IMR-90 (cell line): ENCODE measurements around the gene DPH2. TPM values are rescaled to one million over a fixed set of nuclear protein-coding genes. Genes with fewer than 3 reads are reported as not detected.

ENCODE experiments used
- ATAC-seq: fragments of 200-7000 bp; cut with Tn5 transposase; 2 replicates; pipeline ENCODE4 v1.9.1; 2020; ENCODE audit warnings: low read depth, mild to moderate bottlenecking, moderate library complexity
- BruUV-seq: library from RNA; stranded (reverse); fragments of 400-500 nt; replicated peaks from 2 replicates; lab custom pipeline; 2021; lab: Mats Ljungman, UMichigan
- CTCF ChIA-PET: fragments of 300-600 bp; formaldehyde crosslinking; extraction: SDS; loops from one replicate; lab custom pipeline; 2021; ENCODE audit warnings: antibody characterized with exemption; lab: Yijun Ruan, JAX
- POLR2A ChIA-PET: fragments of 300-600 bp; sonication (Branson Sonifier 250); formaldehyde crosslinking; loops from one replicate; lab custom pipeline; 2022; ENCODE audit warnings: antibody characterized with exemption; ENCODE audit not compliant: unreplicated experiment; lab: Charles Lee
- DNase-seq: peaks from one replicate; pipeline ENCODE4 v3.0.0; 2013
- H2AFZ ChIP-seq: replicated peaks from 2 replicates; pipeline ENCODE3; 2013; ENCODE audit warnings: low read length, mild to moderate bottlenecking; ENCODE audit not compliant: poor library complexity
- H2AK5ac ChIP-seq: 2 replicates; pipeline ENCODE4 v1.6.1; 2013; ENCODE audit warnings: low read depth, low read length, inconsistent platforms
- H2AK9ac ChIP-seq: replicated peaks from 2 replicates; pipeline ENCODE3; 2013; ENCODE audit warnings: mild to moderate bottlenecking, low read depth, low read length, moderate library complexity; ENCODE audit not compliant: poor library complexity
- H2BK120ac ChIP-seq: 2 replicates; pipeline ENCODE4 v1.6.1; 2013; ENCODE audit warnings: low read depth, low read length, inconsistent platforms
- H2BK15ac ChIP-seq: 3 replicates; pipeline ENCODE4 v1.6.1; 2013; ENCODE audit warnings: low read depth, low read length, inconsistent platforms
- H2BK20ac ChIP-seq: 2 replicates; pipeline ENCODE4 v1.6.1; 2013; ENCODE audit warnings: low read depth, mild to moderate bottlenecking, inconsistent platforms, low read length, moderate library complexity
- H2BK5ac ChIP-seq: 2 replicates; pipeline ENCODE4 v1.6.1; 2013; ENCODE audit warnings: mild to moderate bottlenecking, low read depth, low read length, inconsistent platforms; ENCODE audit not compliant: poor library complexity, severe bottlenecking
- H3K14ac ChIP-seq: replicated peaks from 2 replicates; pipeline ENCODE4 v1.6.1; 2013; ENCODE audit warnings: low read depth, low read length, inconsistent platforms
- H3K18ac ChIP-seq: 2 replicates; pipeline ENCODE4 v1.6.1; 2013; ENCODE audit warnings: low read depth, low read length, control low read depth
- H3K23ac ChIP-seq: 2 replicates; pipeline ENCODE4 v1.6.1; 2013; ENCODE audit warnings: low read depth, low read length, inconsistent platforms
- H3K27ac ChIP-seq: 2 replicates; pipeline ENCODE4 v1.5.1; 2013; ENCODE audit warnings: mild to moderate bottlenecking, control low read depth, low read length; ENCODE audit not compliant: insufficient read depth
- H3K27me3 ChIP-seq: 2 replicates; pipeline ENCODE4 v1.6.1; 2013; ENCODE audit warnings: low read length; ENCODE audit not compliant: control insufficient read depth, insufficient read depth
- H3K36me3 ChIP-seq: 2 replicates; pipeline ENCODE4 v1.6.1; 2013; ENCODE audit warnings: low read length, mixed read lengths; ENCODE audit not compliant: control insufficient read depth, insufficient read depth
- H3K4ac ChIP-seq: 2 replicates; pipeline ENCODE4 v1.6.1; 2013; ENCODE audit warnings: low read depth, low read length, inconsistent platforms
- H3K4me1 ChIP-seq: 2 replicates; pipeline ENCODE4 v1.6.1; 2013; ENCODE audit warnings: low read length, mixed read lengths; ENCODE audit not compliant: control insufficient read depth, insufficient read depth
- H3K4me2 ChIP-seq: 2 replicates; pipeline ENCODE4 v1.6.1; 2013; ENCODE audit warnings: low read depth, mild to moderate bottlenecking, control low read depth, low read length, moderate library complexity
- H3K4me3 ChIP-seq: 2 replicates; pipeline ENCODE4 v1.5.1; 2013; ENCODE audit warnings: low read depth, mild to moderate bottlenecking, control low read depth, low read length, moderate library complexity; ENCODE audit not compliant: insufficient read depth
- H3K56ac ChIP-seq: 2 replicates; pipeline ENCODE4 v1.6.1; 2013; ENCODE audit warnings: low read length, inconsistent platforms; ENCODE audit not compliant: insufficient read depth; ENCODE audit errors: extremely low read depth
- H3K79me1 ChIP-seq, 2 experiments: 2 replicates each; pipeline ENCODE4 v1.6.1; 2013; ENCODE audit warnings: low read length in 2 of 2, inconsistent platforms in 1 of 2, low read depth in 1 of 2
- H3K9ac ChIP-seq: 2 replicates; pipeline ENCODE4 v1.6.1; 2013; ENCODE audit warnings: low read depth, low read length, control low read depth
- H3K9me1 ChIP-seq: 2 replicates; pipeline ENCODE4 v1.6.1; 2013; ENCODE audit warnings: low read length, inconsistent platforms; ENCODE audit not compliant: insufficient read depth
- H3K9me3 ChIP-seq: 2 replicates; pipeline ENCODE4 v1.6.1; 2013; ENCODE audit warnings: low read length; ENCODE audit not compliant: control insufficient read depth, insufficient read depth
- H4K20me1 ChIP-seq: 2 replicates; pipeline ENCODE4 v1.6.1; 2013; ENCODE audit warnings: low read length, inconsistent platforms; ENCODE audit not compliant: insufficient read depth
- H4K5ac ChIP-seq: 2 replicates; pipeline ENCODE4 v1.6.1; 2013; ENCODE audit warnings: mild to moderate bottlenecking, low read depth, low read length, control low read depth
- H4K8ac ChIP-seq, 2 experiments: 2 replicates each; pipeline ENCODE4 v1.6.1; 2013; ENCODE audit warnings: low read depth in 2 of 2, low read length in 2 of 2, control low read depth in 1 of 2, inconsistent platforms in 1 of 2
- H4K91ac ChIP-seq: 2 replicates; pipeline ENCODE4 v1.6.1; 2013; ENCODE audit warnings: low read depth, low read length, inconsistent platforms; ENCODE audit not compliant: insufficient read depth
- BHLHE40 ChIP-seq: fragments of 150-350 bp; IDR thresholded peaks from 2 replicates; pipeline ENCODE4 v1.6.1; 2016; ENCODE audit warnings: mild to moderate bottlenecking, low read depth, low read length
- CEBPB ChIP-seq: IDR thresholded peaks from 2 replicates; pipeline ENCODE4 v1.6.1; 2012; ENCODE audit warnings: low read depth, low read length, improper control_type of control experiment
- CHD1 ChIP-seq: IDR thresholded peaks from 2 replicates; pipeline ENCODE4 v1.6.1; 2012; ENCODE audit warnings: low read depth, low read length, improper control_type of control experiment
- FOS ChIP-seq: fragments of 150-350 bp; IDR thresholded peaks from 2 replicates; pipeline ENCODE4 v1.6.1; 2016; ENCODE audit warnings: low read depth, low read length
- MAFK ChIP-seq: IDR thresholded peaks from 2 replicates; pipeline ENCODE4 v1.6.1; 2012; ENCODE audit warnings: low read depth, low read length, improper control_type of control experiment
- MAZ ChIP-seq: IDR thresholded peaks from 2 replicates; pipeline ENCODE4 v1.6.1; 2012; ENCODE audit warnings: low read depth, mild to moderate bottlenecking, low read length, improper control_type of control experiment, moderate library complexity, borderline replicate concordance
- MXI1 ChIP-seq: IDR thresholded peaks from 2 replicates; pipeline ENCODE4 v1.6.1; 2012; ENCODE audit warnings: low read depth, mild to moderate bottlenecking, low read length, moderate library complexity, borderline replicate concordance
- NFE2L2 ChIP-seq: fragments of 150-350 bp; IDR thresholded peaks from 2 replicates; pipeline ENCODE4 v1.6.1; 2016; ENCODE audit warnings: low read depth, mild to moderate bottlenecking, low read length
- POLR2A ChIP-seq: IDR thresholded peaks from 2 replicates; pipeline ENCODE4 v1.6.1; 2012; ENCODE audit warnings: mild to moderate bottlenecking, low read depth, low read length
- RAD21 ChIP-seq: IDR thresholded peaks from 2 replicates; pipeline ENCODE4 v1.6.1; 2012; ENCODE audit warnings: low read length, improper control_type of control experiment
- USF2 ChIP-seq: fragments of 150-350 bp; IDR thresholded peaks from 2 replicates; pipeline ENCODE4 v1.6.1; 2017; ENCODE audit warnings: mild to moderate bottlenecking, antibody characterized with exemption, low read length, low read depth
- WGBS, 2 experiments: methylation state at CpG; one replicate each; pipeline versions ENCODE4 v1.1.5 to v1.1.7; 2013; ENCODE audit warnings: missing lambda C conversion rate in 2 of 2; ENCODE audit not compliant: insufficient read length in 1 of 2; ENCODE audit errors: extremely low coverage in 2 of 2; 5-methylcytosine and 5-hydroxymethylcytosine counted together
- dilution Hi-C: fragments of 300-500 bp; cut with HindIII; formaldehyde crosslinking; loops from one replicate; pipeline ENCODE4 v1.14.3; 2018; ENCODE audit warnings: low sequenced_read_pairs; ENCODE audit not compliant: unreplicated experiment
- in situ Hi-C: fragments of 300-500 bp; cut with MboI; formaldehyde crosslinking; loops from 3 replicates; pipeline ENCODE4 v1.14.3; 2019; ENCODE audit warnings: low sequenced_read_pairs, inconsistent platforms, mixed read lengths
- intact Hi-C: fragments of 100-400 bp; cut with micrococcal nuclease; formaldehyde crosslinking; loops from 2 replicates; pipeline ENCODE4 v1.10.0; 2022
- polyA plus RNA-seq, 3 experiments: library from polyadenylated mRNA; depleted of rRNA; stranded (reverse); fragments of >200 nt; gene quantifications; 2 replicates each; pipeline ENCODE4 v1.2.3, GENCODE V29; 2012; ENCODE audit warnings: low replicate concordance in 1 of 3
- total RNA-seq: library from RNA; depleted of rRNA; stranded (reverse); fragments of >200 nt; gene quantifications from 2 replicates; pipeline ENCODE4 v1.2.3, GENCODE V29; 2012
- TF ChIP-seq, protein P1 (sequence below): fragments of 150-350 bp; IDR thresholded peaks from 2 replicates; pipeline ENCODE4 v1.6.1; 2016; ENCODE audit warnings: low read depth, mild to moderate bottlenecking, low read length, moderate library complexity, borderline replicate concordance
- TF ChIP-seq, protein P2 (sequence below): conservative IDR thresholded peaks from 2 replicates; pipeline ENCODE4 v1.5.1; 2012; ENCODE audit warnings: mild to moderate bottlenecking, low read depth, low read length, improper control_type of control experiment

Gene DPH2
- total and polyA plus RNA-seq, 2 of the 4 experiments (the other 2 are of a cell fraction) = 21.0 to 32.2 TPM

DNA sequence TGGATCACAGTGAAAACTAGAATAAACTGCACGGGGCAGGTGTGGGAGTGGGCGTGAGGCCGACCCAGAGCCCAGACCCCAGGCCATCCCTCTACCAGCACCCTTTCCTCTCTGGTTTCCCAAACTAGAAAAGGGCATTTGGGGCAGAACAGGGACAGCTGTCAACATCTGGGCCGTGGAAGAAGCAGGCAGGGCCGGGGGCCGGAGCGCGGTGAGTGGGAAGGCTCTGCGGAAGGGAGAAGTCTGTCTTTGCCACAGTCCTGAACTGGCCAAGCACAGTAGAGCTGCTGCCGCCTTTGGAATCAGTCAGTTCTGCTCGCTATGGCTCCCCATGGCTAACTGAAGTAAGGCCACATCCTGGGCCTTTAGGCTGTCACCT, 28.2 kb downstream of the DPH2 start:
- Histone ChIP-seq H2BK120ac (no peak overlapping the region), H3K14ac (no peak overlapping the region), H3K9me3 (no peaks in the 10 kb centered on the region), H3K4me3 (no peak overlapping the region), H3K9ac (no peak overlapping the region), H3K27ac (no peak overlapping the region), H2BK15ac (no peak overlapping the region), H2AK5ac (no peak overlapping the region), H2AK9ac (no peak overlapping the region), H3K4me1 (no peaks in the 10 kb centered on the region), H3K4ac (no peak overlapping the region), H3K27me3 (no peaks in the 10 kb centered on the region), H2BK5ac (no peak overlapping the region), H4K91ac (no peak overlapping the region), H3K79me1 (no peaks in the 10 kb centered on the region), H4K20me1 (no peaks in the 10 kb centered on the region), H3K56ac (no peak overlapping the region), H3K36me3 (peaks cover 24% of the 10 kb centered on the region; the same call in 1 of the 2 replicates), H4K5ac (no peak overlapping the region), H3K4me2 (no peak overlapping the region), H2AFZ (no peak overlapping the region), H3K9me1 (no peaks in the 10 kb centered on the region), H4K8ac (no peak overlapping the region), H3K18ac (no peak overlapping the region), H3K23ac (no peak overlapping the region), H2BK20ac (no peak overlapping the region)
- ChIA-PET POLR2A (no interaction called here), CTCF (no interaction called here)
- 93% methylated on average over 5 of the region's 11 CpGs; no CpG with 5 or more reads in 1 of the 2 experiments for WGBS, 2 experiments
- no peak for DNase-seq
- dilution Hi-C loops (no loop called here), in situ Hi-C loops (no loop called here), intact Hi-C loops (no loop called here)
- no peak for ATAC-seq
- TF ChIP-seq CEBPB (no peak), BHLHE40 (no peak), USF2 (no peak), NFE2L2 (no peak), MAZ (no peak), MXI1 (no peak), POLR2A (no peak), MAFK (no peak), RAD21 (no peak), CHD1 (no peak), FOS (no peak)
- TF ChIP-seq, protein P1, sequence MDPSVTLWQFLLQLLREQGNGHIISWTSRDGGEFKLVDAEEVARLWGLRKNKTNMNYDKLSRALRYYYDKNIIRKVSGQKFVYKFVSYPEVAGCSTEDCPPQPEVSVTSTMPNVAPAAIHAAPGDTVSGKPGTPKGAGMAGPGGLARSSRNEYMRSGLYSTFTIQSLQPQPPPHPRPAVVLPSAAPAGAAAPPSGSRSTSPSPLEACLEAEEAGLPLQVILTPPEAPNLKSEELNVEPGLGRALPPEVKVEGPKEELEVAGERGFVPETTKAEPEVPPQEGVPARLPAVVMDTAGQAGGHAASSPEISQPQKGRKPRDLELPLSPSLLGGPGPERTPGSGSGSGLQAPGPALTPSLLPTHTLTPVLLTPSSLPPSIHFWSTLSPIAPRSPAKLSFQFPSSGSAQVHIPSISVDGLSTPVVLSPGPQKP = no peak
- TF ChIP-seq, protein P2, sequence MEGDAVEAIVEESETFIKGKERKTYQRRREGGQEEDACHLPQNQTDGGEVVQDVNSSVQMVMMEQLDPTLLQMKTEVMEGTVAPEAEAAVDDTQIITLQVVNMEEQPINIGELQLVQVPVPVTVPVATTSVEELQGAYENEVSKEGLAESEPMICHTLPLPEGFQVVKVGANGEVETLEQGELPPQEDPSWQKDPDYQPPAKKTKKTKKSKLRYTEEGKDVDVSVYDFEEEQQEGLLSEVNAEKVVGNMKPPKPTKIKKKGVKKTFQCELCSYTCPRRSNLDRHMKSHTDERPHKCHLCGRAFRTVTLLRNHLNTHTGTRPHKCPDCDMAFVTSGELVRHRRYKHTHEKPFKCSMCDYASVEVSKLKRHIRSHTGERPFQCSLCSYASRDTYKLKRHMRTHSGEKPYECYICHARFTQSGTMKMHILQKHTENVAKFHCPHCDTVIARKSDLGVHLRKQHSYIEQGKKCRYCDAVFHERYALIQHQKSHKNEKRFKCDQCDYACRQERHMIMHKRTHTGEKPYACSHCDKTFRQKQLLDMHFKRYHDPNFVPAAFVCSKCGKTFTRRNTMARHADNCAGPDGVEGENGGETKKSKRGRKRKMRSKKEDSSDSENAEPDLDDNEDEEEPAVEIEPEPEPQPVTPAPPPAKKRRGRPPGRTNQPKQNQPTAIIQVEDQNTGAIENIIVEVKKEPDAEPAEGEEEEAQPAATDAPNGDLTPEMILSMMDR = no peak
- BruUV-seq = no TSS peak
